Subcutaneous preadipocyte (primary cell): ENCODE measurements around the gene ZP2. TPM values are rescaled to one million over a fixed set of nuclear protein-coding genes. Genes with fewer than 3 reads are reported as not detected.

Experiments
- total RNA-seq: library from RNA; depleted of rRNA; stranded (reverse); fragments of >200 nt; gene quantifications from 2 replicates; pipeline ENCODE4 v1.2.3, GENCODE V29; 2012

The ZP2 gene
- not detected in 2 replicates for total RNA-seq

DNA sequence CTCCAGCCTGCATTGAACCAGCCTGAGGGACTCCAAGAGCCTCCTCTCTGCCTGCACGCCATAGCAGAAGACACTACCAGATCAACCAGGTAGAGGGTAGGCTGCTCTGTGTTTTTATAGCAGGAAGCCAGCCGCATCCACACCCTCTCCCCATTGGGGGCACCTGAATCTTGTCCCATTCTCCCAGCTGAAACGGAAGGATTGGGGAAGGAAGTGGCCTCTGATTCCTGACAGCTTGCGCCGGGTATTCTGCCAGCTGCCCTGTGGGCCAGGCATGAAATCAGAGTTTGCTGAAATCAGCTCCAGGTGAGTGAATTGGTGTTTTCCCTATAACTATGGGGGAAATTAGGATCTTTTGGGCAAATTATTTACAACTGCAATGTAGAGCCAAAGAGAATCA, at the start of gene ZP2:
ZP2 (minus strand) TSS at position 89 of the 400 bp plus-strand sequence; CDS start at position 62, 27 bp downstream.

DNA sequence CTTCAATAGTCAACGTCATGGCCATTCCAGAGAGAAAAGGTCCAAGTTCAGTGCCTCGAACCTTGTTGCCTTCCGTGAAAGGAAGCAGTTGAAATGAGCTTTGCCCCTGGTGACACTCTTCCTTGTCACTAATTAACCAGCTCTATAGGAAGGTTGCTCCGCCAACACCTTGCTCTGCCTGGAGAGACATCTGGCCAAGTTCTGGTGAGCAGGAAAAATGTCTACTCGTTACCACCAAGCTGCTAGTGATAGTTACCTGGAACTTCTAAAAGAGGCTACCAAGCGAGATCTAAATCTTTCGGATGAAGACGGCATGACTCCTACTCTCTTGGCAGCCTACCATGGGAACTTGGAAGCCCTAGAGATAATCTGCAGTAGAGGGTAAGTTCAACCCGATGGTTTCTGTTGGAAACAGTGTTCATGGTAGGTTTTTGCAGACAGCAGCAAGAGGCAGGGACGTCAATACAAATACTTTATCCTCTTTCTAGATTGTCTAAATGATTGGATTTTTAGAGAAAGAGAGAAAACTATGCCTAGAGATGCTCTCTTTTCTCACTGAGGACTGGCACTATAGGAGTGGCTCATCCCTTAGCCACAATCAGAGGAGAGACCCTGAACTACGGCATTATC, 22.3 kb upstream of the ZP2 start, which contains the start of gene ANKS4B:
ANKS4B (plus strand) TSS at position 179 of the 630 bp plus-strand sequence; CDS start at position 218, 39 bp downstream.

DNA sequence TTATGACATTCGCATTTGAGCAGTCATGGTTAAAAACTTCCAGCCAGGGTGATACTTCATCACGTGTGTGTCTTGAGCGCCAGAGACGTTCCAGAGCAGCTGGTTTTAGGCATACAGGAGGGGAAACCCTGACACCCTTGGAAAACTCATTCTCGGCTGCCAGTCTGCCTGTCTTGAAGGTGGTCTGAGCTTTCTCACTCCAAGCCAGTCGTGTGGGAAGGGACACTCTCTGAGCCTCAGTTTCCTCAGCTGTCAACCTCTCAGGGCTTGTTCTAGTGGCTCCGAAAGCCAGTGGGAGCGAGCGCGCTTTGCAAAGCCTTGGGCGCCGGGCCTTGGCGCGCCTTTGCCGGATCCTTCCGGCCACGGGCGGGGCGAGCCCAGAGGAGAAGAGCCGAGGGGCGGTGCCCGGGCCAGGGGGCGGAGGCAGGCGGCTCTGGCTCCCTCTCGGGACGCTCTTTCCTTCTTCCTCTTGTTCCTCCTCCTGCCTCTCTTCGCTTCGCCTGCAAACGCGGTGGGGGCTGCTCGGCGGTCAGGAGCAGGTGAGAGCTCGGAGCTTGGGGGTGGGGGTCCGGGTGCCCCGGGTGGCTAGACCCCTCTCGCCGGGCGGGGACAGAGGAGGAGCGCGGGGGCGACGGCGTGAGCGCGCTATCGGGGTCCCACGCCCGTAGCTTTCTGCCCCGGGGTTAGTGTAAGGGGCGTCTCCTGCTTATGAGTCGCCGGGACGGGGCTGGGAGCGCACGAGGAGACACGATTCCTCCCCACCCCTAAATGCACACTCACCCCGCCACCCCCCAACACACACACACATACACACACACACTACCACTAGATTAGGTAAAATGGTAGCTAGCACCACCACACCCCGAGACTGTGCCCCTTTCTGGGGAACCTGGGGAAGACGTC, 52.9 kb downstream of the ZP2 start, which contains the start of gene LDAF1:
LDAF1 (plus strand) TSS at position 467 of the 903 bp plus-strand sequence. CDS start 2,509 bp downstream, outside the sequence.

DNA sequence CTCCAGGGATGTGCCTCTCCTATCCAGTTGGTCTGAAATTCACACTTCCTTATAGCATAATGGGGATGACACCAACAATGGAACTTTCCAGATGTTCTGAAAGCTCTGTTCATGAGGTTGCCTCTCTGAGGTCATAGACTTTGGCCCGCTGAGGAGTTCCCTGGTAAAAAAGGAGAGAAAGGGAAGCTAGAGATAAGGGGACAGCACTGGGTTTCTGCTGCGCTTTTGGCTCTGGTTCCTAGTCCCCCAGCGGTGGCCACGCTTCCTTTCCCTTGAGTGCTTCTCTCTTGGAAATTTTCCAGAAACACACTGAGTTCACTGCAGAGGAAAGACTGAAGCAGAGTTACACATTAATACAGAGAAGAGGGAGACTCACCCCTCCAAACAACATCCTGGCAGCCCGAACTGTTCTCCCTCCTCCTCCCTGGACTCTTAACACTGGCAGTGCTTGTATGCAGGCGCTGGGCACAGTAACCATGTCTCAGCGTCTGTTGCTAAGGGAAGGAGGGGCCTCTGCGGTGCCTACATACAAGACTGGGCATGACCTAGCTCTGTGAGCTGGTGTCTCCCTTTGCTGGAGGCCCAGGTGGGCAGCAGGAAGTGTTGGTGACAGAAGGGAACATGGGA, 60.9 kb downstream of the ZP2 start, which contains the start of gene DNAH3:
DNAH3 (minus strand) TSS at position 472 of the 627 bp plus-strand sequence. CDS start 527 bp downstream, outside the sequence.

Other genes starting within 250 kb of the ZP2 start
- gene DNAH3, start 60.7 kb downstream of the ZP2 start, total RNA-seq: under 0.01 TPM in 1 of 2 replicates, not detected in the other
- gene LDAF1, start 52.9 kb downstream of the ZP2 start, total RNA-seq: 23.1 and 32.7 TPM in 2 replicates
- not detected in 2 replicates for gene ANKS4B, start 22.1 kb upstream of the ZP2 start, total RNA-seq
- gene CRYM, start 66.7 kb upstream of the ZP2 start, total RNA-seq: 0.37 and 0.59 TPM in 2 replicates